ENCODE measurements around the gene LMLN.

DNA sequence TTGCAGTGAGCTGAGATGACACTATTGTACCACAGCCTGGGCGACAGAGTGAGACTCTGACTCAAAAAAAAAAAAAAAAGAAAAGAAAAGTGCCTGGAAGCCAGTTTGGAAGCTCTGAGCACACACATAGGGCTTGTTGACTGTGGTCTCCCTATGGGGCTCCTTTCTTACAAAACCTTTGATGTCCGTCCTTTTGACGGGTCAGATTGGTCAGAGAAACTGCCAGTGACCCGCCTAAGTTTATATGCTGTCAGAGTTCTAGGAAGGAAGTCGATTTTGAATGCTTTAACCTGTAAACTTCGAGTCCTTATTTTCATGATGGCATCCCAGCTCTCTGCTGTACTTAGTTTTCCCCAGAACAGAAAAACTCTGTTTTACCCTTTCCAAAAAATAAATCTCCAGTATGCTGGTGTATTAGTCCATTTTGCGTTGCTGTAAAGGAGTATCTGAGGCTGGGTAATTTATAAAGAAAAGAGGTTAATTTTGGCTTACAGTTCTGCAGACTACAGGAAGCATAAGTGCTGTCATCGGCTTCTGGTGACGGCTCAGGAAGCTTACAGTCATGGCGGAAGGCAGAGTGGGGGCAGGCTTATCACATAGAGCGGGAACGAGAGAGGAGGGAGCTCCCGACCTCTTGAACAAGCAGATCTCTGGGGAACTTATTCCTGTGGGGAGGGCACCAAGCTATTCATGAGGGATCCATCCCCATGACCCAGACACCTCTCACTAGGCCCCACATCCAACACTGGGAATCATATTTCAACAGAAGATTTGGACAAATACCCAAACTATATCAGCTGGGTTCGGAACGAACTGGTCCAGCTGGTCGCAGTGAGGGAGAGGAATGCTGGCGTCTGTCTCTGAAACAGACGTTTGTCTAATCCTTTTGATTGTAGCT, 72.3 kb downstream of the LMLN start:
- TF ChIP-seq, protein P1, sequence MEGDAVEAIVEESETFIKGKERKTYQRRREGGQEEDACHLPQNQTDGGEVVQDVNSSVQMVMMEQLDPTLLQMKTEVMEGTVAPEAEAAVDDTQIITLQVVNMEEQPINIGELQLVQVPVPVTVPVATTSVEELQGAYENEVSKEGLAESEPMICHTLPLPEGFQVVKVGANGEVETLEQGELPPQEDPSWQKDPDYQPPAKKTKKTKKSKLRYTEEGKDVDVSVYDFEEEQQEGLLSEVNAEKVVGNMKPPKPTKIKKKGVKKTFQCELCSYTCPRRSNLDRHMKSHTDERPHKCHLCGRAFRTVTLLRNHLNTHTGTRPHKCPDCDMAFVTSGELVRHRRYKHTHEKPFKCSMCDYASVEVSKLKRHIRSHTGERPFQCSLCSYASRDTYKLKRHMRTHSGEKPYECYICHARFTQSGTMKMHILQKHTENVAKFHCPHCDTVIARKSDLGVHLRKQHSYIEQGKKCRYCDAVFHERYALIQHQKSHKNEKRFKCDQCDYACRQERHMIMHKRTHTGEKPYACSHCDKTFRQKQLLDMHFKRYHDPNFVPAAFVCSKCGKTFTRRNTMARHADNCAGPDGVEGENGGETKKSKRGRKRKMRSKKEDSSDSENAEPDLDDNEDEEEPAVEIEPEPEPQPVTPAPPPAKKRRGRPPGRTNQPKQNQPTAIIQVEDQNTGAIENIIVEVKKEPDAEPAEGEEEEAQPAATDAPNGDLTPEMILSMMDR (IDR thresholded peaks at IDR 0.05; ENCODE audit: low read depth, low read length), result no peak
- no peak for TF ChIP-seq POLR2A (IDR thresholded peaks at IDR 0.05; ENCODE audit: extremely low read depth, insufficient read length)

All from NB4 (cell line).